H9 (cell line): ENCODE results near the gene TRABD2B. TPM values are rescaled to one million over a fixed set of nuclear protein-coding genes. Genes with fewer than 3 reads are reported as not detected.

Experiments
- DNase-seq: peaks from one replicate; pipeline ENCODE4 v3.0.0-alpha.2; 2017
- H2AFZ ChIP-seq: one replicate; pipeline ENCODE4 v1.6.1; 2013; ENCODE audit warnings: mild to moderate bottlenecking, low read length, control low read depth, moderate library complexity
- H2AK5ac ChIP-seq: 2 replicates; pipeline ENCODE4 v1.6.1; 2013; ENCODE audit warnings: low read length, control low read depth, mixed read lengths; ENCODE audit not compliant: insufficient read length
- H2BK120ac ChIP-seq: one replicate; pipeline ENCODE4 v1.6.1; 2013; ENCODE audit warnings: low read depth, mild to moderate bottlenecking, low read length, control low read depth, inconsistent platforms; ENCODE audit not compliant: poor library complexity, severe bottlenecking
- H2BK12ac ChIP-seq: 2 replicates; pipeline ENCODE4 v1.6.1; 2013; ENCODE audit warnings: low read length, control low read depth, mixed read lengths, low read depth; ENCODE audit not compliant: insufficient read length
- H2BK15ac ChIP-seq: 2 replicates; pipeline ENCODE4 v1.6.1; 2013; ENCODE audit warnings: low read depth, low read length, control low read depth
- H2BK20ac ChIP-seq: one replicate; pipeline ENCODE4 v1.6.1; 2013; ENCODE audit warnings: low read depth, mild to moderate bottlenecking, low read length, control low read depth, inconsistent platforms; ENCODE audit not compliant: poor library complexity, severe bottlenecking
- H2BK5ac ChIP-seq: 2 replicates; pipeline ENCODE4 v1.6.1; 2013; ENCODE audit warnings: low read length, control low read depth, mixed read lengths; ENCODE audit not compliant: insufficient read length
- H3K14ac ChIP-seq: 2 replicates; pipeline ENCODE4 v1.6.1; 2013; ENCODE audit warnings: low read length, control low read depth; ENCODE audit not compliant: insufficient read depth
- H3K18ac ChIP-seq: 2 replicates; pipeline ENCODE4 v1.6.1; 2013; ENCODE audit warnings: low read depth, mild to moderate bottlenecking, mixed read lengths, low read length, control low read depth; ENCODE audit not compliant: insufficient read length
- H3K23ac ChIP-seq: 2 replicates; pipeline ENCODE4 v1.6.1; 2013; ENCODE audit warnings: low read length, control low read depth, mixed read lengths, low read depth; ENCODE audit not compliant: insufficient read length
- H3K23me2 ChIP-seq: 2 replicates; pipeline ENCODE4 v1.6.1; 2013; ENCODE audit warnings: low read depth, mild to moderate bottlenecking, mixed read lengths, low read length, control low read depth; ENCODE audit not compliant: insufficient read length, poor library complexity, severe bottlenecking
- H3K27ac ChIP-seq: 2 replicates; pipeline ENCODE4 v1.5.1; 2013; ENCODE audit warnings: low read length, control low read depth, mixed read lengths, low read depth; ENCODE audit not compliant: insufficient read length
- H3K27me3 ChIP-seq: 2 replicates; pipeline ENCODE4 v1.6.1; 2013; ENCODE audit warnings: low read length, control low read depth, inconsistent platforms; ENCODE audit not compliant: insufficient read depth
- H3K4ac ChIP-seq: 2 replicates; pipeline ENCODE4 v1.6.1; 2013; ENCODE audit warnings: low read depth, mild to moderate bottlenecking, control low read depth, inconsistent platforms, low read length, moderate library complexity
- H3K4me1 ChIP-seq: 2 replicates; pipeline ENCODE4 v1.6.1; 2013; ENCODE audit warnings: low read length, control low read depth, inconsistent platforms; ENCODE audit not compliant: insufficient read depth
- H3K4me2 ChIP-seq: 2 replicates; pipeline ENCODE4 v1.6.1; 2013; ENCODE audit warnings: low read length, control low read depth, mixed read lengths; ENCODE audit not compliant: insufficient read length, insufficient read depth
- H3K56ac ChIP-seq: 2 replicates; pipeline ENCODE4 v1.6.1; 2013; ENCODE audit warnings: low read depth, mild to moderate bottlenecking, mixed read lengths, low read length, control low read depth; ENCODE audit not compliant: insufficient read length
- H3K79me1 ChIP-seq: 2 replicates; pipeline ENCODE4 v1.6.1; 2013; ENCODE audit warnings: low read depth, mild to moderate bottlenecking, moderate library complexity, low read length, control low read depth, inconsistent platforms; ENCODE audit not compliant: insufficient read depth, poor library complexity, severe bottlenecking
- H3K79me2 ChIP-seq: 2 replicates; pipeline ENCODE4 v1.6.1; 2013; ENCODE audit warnings: low read length, control low read depth, inconsistent platforms; ENCODE audit not compliant: insufficient read depth
- H3K9ac ChIP-seq: 2 replicates; pipeline ENCODE4 v1.6.1; 2013; ENCODE audit warnings: low read length, control low read depth, mixed read lengths; ENCODE audit not compliant: insufficient read length; ENCODE audit errors: extremely low read depth
- H3K9me3 ChIP-seq: one replicate; pipeline ENCODE4 v1.6.1; 2013; ENCODE audit warnings: low read depth, low read length, inconsistent platforms; ENCODE audit not compliant: control insufficient read depth
- H3T11ph ChIP-seq: one replicate; pipeline ENCODE4 v1.6.1; 2013; ENCODE audit warnings: mild to moderate bottlenecking, low read length, control low read depth, inconsistent platforms
- H4K20me1 ChIP-seq: one replicate; pipeline ENCODE4 v1.6.1; 2013; ENCODE audit not compliant: control insufficient read depth, insufficient read length, insufficient read depth
- H4K5ac ChIP-seq: 2 replicates; pipeline ENCODE4 v1.6.1; 2013; ENCODE audit warnings: low read depth, mild to moderate bottlenecking, mixed read lengths, low read length, control low read depth; ENCODE audit not compliant: insufficient read length
- H4K8ac ChIP-seq: replicated peaks from 2 replicates; pipeline ENCODE4 v1.6.1; 2013; ENCODE audit warnings: low read length, control low read depth, mixed read lengths, low read depth; ENCODE audit not compliant: insufficient read length
- H4K91ac ChIP-seq: 2 replicates; pipeline ENCODE4 v1.6.1; 2013; ENCODE audit warnings: low read depth, mild to moderate bottlenecking, moderate library complexity, mixed read lengths, low read length, control low read depth; ENCODE audit not compliant: insufficient read length
- H3K27ac Mint-ChIP-seq, 3 experiments: 2 replicates in 2 of 3; 3 replicates in 1 of 3; pipeline ENCODE4 v1.8.0; 2020 to 2021; ENCODE audit warnings: mixed read lengths in 3 of 3, mild to moderate bottlenecking in 1 of 3, moderate library complexity in 1 of 3
- H3K27me3 Mint-ChIP-seq: 2 replicates; pipeline ENCODE4 v1.8.0; 2021; ENCODE audit warnings: low read depth, mild to moderate bottlenecking, moderate library complexity, mixed read lengths
- H3K36me3 Mint-ChIP-seq, 3 experiments: 2 replicates in 2 of 3; 3 replicates in 1 of 3; pipeline ENCODE4 v1.8.0; 2020 to 2021; ENCODE audit warnings: low read depth in 3 of 3, mixed read lengths in 3 of 3; ENCODE audit not compliant: insufficient read depth in 1 of 3
- H3K4me1 Mint-ChIP-seq, 2 experiments: 2 replicates each; pipeline ENCODE4 v1.8.0; 2020; ENCODE audit warnings: mixed read lengths in 2 of 2
- H3K4me3 Mint-ChIP-seq, 2 experiments: 2 replicates in 1 of 2; 3 replicates in 1 of 2; pipeline ENCODE4 v1.8.0; 2020 to 2021; ENCODE audit warnings: mild to moderate bottlenecking in 2 of 2, mixed read lengths in 2 of 2, moderate library complexity in 1 of 2
- H3K9me3 Mint-ChIP-seq, 2 experiments: 2 replicates in 1 of 2; 3 replicates in 1 of 2; pipeline ENCODE4 v1.8.0; 2020; ENCODE audit warnings: mild to moderate bottlenecking in 2 of 2, mixed read lengths in 2 of 2, moderate library complexity in 1 of 2
- CTCF ChIP-seq: fragments of 200-600 bp; sonication (generic); conservative IDR thresholded peaks from 3 replicates; pipeline ENCODE4 v1.8.0; 2021; ENCODE audit warnings: antibody characterized with exemption, mild to moderate bottlenecking
- total RNA-seq: library from RNA; stranded (reverse); gene quantifications from 2 replicates; pipeline ENCODE4 v1.2.1, GENCODE V29; 2021

The TRABD2B gene
- total RNA-seq, 1 experiment from 2014 or later, result 2.3 TPM

GRCh38 chr1:48025076-48025475 is 27.9 kb upstream of the TRABD2B start:
- H3K9me3 ChIP-seq, result no peaks in the 10 kb centered on the region
- H2BK5ac ChIP-seq, result no peak overlapping the region
- H3K9ac ChIP-seq, result no peak overlapping the region
- Mint-ChIP-seq H3K4me1 (peaks cover 48 to 60% of the 10 kb centered on the region in 2 experiments), H3K36me3 (no peaks in the 10 kb centered on the region), H3K27ac (no peak overlapping the region), H3K27me3 (peaks cover 5% of the 10 kb centered on the region), H3K4me3 (no peak overlapping the region), H3K9me3 (no peaks in the 10 kb centered on the region; a peak in 2 of 5 replicates)
- H3K4ac ChIP-seq, result no peak overlapping the region
- H4K20me1 ChIP-seq, result no peaks in the 10 kb centered on the region
- H2AK5ac ChIP-seq, result no peak overlapping the region
- H3K23me2 ChIP-seq, result no peaks in the 10 kb centered on the region
- no peak overlapping the region for H2BK12ac ChIP-seq
- no peak overlapping the region for H2BK120ac ChIP-seq
- H3K79me1 ChIP-seq, result no peaks in the 10 kb centered on the region
- H4K91ac ChIP-seq, result no peak overlapping the region
- H3K27me3 ChIP-seq, result no peaks in the 10 kb centered on the region
- no peak for TF ChIP-seq CTCF
- no peak overlapping the region for H4K8ac ChIP-seq
- H3K79me2 ChIP-seq, result no peaks in the 10 kb centered on the region
- no peak overlapping the region for H2AFZ ChIP-seq
- H4K5ac ChIP-seq, result no peak overlapping the region
- no peak overlapping the region for H3K14ac ChIP-seq
- no peak overlapping the region for H2BK20ac ChIP-seq
- H3K18ac ChIP-seq, result no peak overlapping the region
- peaks cover 7% of the 10 kb centered on the region; the same call in 1 of the 2 replicates for H3K4me1 ChIP-seq
- H3K56ac ChIP-seq, result no peak overlapping the region
- H3T11ph ChIP-seq, result no peak overlapping the region
- H3K27ac ChIP-seq, result no peak overlapping the region
- DNase-seq, result no peak
- H2BK15ac ChIP-seq, result no peak overlapping the region
- no peak overlapping the region for H3K4me2 ChIP-seq
- no peak overlapping the region for H3K23ac ChIP-seq
